Activated T-cell treated with anti-CD3 and anti-CD28 coated beads, Interleukin-2, amount 50 U/mL, for 72 hours (primary cell): Measurements from ENCODE around the gene FXYD3. TPM values are rescaled to one million over a fixed set of nuclear protein-coding genes. Genes with fewer than 3 reads are reported as not detected.

ENCODE experiments used
- ATAC-seq, 2 donors: fragments of 150-1000 bp; cut with Tn5 transposase; replicated peaks in 1 of 2; 2 replicates each; pipeline ENCODE4 v1.10.0; 2021; ENCODE audit warnings: moderate library complexity in 2 of 2, mild to moderate bottlenecking in 1 of 2
- DNase-seq, 2 donors: peaks; one replicate each; pipeline ENCODE4 v3.0.0; 2021 to 2022; ENCODE audit warnings: mixed read lengths in 1 of 2
- H3K27ac Mint-ChIP-seq: one replicate; pipeline ENCODE4 v1.8.0; 2022; ENCODE audit warnings: mild to moderate bottlenecking, moderate library complexity, mixed read lengths
- H3K27me3 Mint-ChIP-seq: one replicate; pipeline ENCODE4 v1.8.0; 2022; ENCODE audit warnings: low read depth, mixed read lengths
- H3K36me3 Mint-ChIP-seq, 2 donors: one replicate each; pipeline ENCODE4 v1.8.0; 2022; ENCODE audit warnings: mixed read lengths in 2 of 2, mild to moderate bottlenecking in 1 of 2; ENCODE audit not compliant: insufficient read depth in 2 of 2
- H3K4me1 Mint-ChIP-seq: one replicate; pipeline ENCODE4 v1.8.0; 2022; ENCODE audit warnings: low read depth, mixed read lengths
- H3K4me3 Mint-ChIP-seq, 2 donors: one replicate each; pipeline ENCODE4 v1.8.0; 2022; ENCODE audit warnings: mild to moderate bottlenecking in 2 of 2, mixed read lengths in 2 of 2, moderate library complexity in 2 of 2
- H3K9me3 Mint-ChIP-seq, 2 donors: one replicate each; pipeline ENCODE4 v1.8.0; 2022; ENCODE audit warnings: mixed read lengths in 2 of 2
- total RNA-seq, 2 donors: library from RNA; stranded (reverse); gene quantifications; one replicate each; pipeline ENCODE4 v1.2.3, GENCODE V29; 2022

Gene FXYD3
- total RNA-seq, 2 donors from 2014 or later = not detected

DNA sequence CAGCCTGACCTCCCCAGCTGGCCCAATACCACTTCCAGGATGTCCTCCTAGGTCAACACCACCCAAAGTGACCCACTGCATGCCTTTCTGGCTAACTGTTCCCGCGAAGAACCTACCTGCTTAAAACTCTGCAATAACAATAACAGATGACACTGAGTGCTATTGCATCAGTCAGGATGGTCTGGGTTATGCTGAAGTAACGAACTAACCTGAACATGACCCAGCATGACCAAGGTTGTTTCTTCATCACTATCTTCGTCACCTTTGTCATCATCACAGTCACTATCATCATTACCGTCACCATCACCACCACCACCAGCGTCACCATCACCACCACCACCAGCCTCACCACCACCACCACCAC, 10.6 kb upstream of the FXYD3 start:
- no peaks in the 10 kb centered on the region for H3K9me3 Mint-ChIP-seq
- ATAC-seq (peak in 1 of 2 donors; percentile 32), DNase-seq (no peak)
- H3K27me3 Mint-ChIP-seq = no peaks in the 10 kb centered on the region
- H3K27ac Mint-ChIP-seq = no peak overlapping the region
- H3K4me3 Mint-ChIP-seq = no peak overlapping the region
- H3K4me1 Mint-ChIP-seq = no peaks in the 10 kb centered on the region
- H3K36me3 Mint-ChIP-seq = peaks cover 0 to 3% of the 10 kb centered on the region in 2 donors

DNA sequence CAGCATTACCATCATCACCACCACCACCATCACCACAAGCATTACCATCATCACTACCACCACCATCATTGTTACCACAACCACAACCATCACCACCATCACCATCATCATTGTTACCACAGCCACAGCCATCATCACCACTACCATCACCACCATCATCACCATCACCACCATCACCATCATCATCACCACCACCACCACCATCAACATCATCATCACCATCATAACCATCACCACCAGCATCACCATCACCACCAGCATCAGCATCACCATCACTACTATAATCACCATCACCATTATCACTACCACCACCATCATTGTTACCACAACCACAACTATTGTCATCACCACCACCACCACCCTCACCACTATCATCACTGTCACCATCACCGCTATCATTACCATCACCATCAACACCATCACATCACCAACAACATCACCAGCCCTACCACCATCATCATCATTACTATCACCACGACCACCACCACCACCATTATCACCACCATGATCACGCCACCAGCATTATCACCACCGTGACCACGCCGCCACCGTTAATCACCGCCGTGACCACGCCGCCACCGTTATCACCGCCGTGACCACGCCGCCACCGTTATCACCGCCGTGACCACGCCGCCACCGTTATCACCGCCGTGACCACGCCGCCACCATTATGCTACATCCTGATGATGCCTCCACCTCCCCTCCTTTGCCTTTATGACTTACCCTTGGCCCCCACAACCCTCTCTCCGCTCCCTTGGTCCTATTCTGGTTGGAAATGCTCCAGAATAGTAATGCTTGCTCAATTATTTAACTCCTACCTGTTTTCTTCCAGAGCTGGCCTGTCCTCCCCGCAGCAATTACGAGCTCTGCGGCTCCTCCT, 10.0 kb upstream of the FXYD3 start:
- DNase-seq = peak in 1 of 2 donors; percentile 6
- Mint-ChIP-seq H3K36me3 (peaks cover 0 to 3% of the 10 kb centered on the region in 2 donors), H3K4me3 (no peak overlapping the region), H3K4me1 (no peaks in the 10 kb centered on the region), H3K27me3 (no peaks in the 10 kb centered on the region), H3K9me3 (no peaks in the 10 kb centered on the region), H3K27ac (no peak overlapping the region)
- peak; percentile 33 to 70 for ATAC-seq

DNA sequence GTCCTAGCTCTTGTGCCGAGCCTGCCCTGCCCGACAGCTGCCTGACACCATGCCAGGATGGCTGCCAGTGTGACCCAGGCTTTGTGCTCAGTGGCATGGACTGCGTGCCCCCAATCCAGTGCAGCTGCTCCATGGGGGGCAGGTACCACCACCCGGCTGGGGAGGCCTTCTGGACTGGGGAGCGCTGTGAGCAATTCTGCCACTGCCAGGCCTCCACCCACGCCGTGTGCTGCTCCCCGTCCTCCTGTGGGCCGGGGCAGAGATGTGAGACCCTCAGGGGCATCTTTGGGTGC, 9.4 kb upstream of the FXYD3 start:
- Mint-ChIP-seq H3K36me3 (peaks cover 0 to 3% of the 10 kb centered on the region in 2 donors), H3K4me1 (no peaks in the 10 kb centered on the region), H3K9me3 (no peaks in the 10 kb centered on the region), H3K4me3 (no peak overlapping the region), H3K27me3 (no peaks in the 10 kb centered on the region), H3K27ac (no peak overlapping the region)
- DNase-seq = no peak
- ATAC-seq = no peak

DNA sequence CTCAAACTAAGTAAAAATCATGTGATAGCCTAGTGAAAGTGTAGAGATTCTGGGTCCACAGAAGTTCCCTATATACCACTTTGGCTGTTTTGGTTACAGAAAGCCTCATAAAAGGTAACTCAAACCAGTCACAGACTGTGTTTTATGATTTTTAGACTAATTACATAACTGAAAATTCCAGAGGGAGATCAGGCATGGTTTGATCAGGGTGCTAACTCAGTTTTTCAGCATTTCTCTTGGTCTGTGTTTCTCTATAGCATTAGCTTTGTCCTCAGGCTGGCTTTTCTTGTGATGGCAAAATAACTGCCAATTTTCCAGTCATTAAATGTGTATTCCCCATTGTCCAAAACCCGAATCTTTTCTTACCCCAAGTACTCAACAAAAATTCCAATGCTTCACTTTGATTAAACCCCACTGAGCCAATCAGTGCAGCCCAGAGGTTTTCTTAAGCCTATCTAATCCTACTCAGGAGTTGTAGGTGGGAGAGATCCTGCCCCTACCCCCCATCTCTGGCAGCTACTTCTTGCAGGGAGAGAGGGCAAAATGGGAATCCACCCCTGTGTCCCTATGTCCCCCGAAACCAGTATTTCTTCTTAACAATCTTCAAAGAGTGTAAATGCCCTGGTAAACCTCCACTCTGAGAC, 8.6 kb upstream of the FXYD3 start:
- no peak overlapping the region for H3K27ac Mint-ChIP-seq
- no peak overlapping the region for H3K4me3 Mint-ChIP-seq
- peaks cover 0 to 3% of the 10 kb centered on the region in 2 donors for H3K36me3 Mint-ChIP-seq
- H3K9me3 Mint-ChIP-seq = no peaks in the 10 kb centered on the region
- H3K4me1 Mint-ChIP-seq = no peaks in the 10 kb centered on the region
- no peak for DNase-seq
- no peak for ATAC-seq
- H3K27me3 Mint-ChIP-seq = no peaks in the 10 kb centered on the region

DNA sequence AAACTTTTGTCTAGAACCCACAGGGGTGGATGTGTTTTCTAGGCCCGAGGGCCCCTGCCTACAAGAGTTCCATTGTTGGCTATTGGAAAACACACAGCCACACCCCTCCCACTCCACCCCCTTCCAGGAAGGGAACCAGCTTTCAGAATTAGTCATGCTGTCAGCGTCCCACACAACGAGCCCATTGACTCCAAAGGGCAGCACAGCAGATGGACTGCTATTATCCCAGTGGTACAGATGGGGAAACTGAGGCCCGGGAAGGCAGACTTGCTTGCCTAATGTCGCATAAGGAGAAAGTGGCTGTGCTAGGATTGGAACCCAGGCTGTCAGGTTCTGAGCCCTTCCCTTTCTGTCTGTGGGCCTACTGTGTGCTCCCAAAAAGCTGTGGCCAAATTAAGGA, 8.1 kb upstream of the FXYD3 start:
- Mint-ChIP-seq H3K27me3 (no peaks in the 10 kb centered on the region), H3K4me3 (no peak overlapping the region), H3K4me1 (no peaks in the 10 kb centered on the region), H3K36me3 (peaks cover 0 to 3% of the 10 kb centered on the region in 2 donors), H3K27ac (no peak overlapping the region), H3K9me3 (no peaks in the 10 kb centered on the region)
- DNase-seq (no peak), ATAC-seq (peak in 1 of 2 donors; percentile 21)

DNA sequence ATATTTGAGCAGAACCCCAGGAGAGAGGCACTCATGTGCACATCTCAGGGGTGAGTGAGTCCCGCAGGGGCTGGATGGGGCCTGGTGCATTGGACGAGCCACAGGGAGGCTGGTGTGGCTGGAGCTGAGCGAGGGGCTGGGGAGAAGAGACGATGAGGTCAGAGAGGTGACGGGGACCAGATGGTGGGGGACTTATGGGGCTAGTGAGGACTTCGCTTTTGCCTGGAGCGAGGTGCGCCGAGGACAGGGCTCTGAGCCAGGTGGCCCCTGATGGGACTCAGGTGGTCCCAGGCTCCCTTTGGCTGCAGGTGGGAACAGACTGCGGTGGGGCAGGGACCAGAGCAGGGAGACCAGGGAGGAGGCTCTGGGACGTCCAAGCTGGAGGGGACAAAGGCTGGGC, 6.9 kb upstream of the FXYD3 start:
- no peak for ATAC-seq
- Mint-ChIP-seq H3K4me1 (no peaks in the 10 kb centered on the region), H3K9me3 (no peaks in the 10 kb centered on the region), H3K36me3 (peaks cover 0 to 3% of the 10 kb centered on the region in 2 donors), H3K27me3 (no peaks in the 10 kb centered on the region), H3K4me3 (no peak overlapping the region), H3K27ac (no peak overlapping the region)
- no peak for DNase-seq

DNA sequence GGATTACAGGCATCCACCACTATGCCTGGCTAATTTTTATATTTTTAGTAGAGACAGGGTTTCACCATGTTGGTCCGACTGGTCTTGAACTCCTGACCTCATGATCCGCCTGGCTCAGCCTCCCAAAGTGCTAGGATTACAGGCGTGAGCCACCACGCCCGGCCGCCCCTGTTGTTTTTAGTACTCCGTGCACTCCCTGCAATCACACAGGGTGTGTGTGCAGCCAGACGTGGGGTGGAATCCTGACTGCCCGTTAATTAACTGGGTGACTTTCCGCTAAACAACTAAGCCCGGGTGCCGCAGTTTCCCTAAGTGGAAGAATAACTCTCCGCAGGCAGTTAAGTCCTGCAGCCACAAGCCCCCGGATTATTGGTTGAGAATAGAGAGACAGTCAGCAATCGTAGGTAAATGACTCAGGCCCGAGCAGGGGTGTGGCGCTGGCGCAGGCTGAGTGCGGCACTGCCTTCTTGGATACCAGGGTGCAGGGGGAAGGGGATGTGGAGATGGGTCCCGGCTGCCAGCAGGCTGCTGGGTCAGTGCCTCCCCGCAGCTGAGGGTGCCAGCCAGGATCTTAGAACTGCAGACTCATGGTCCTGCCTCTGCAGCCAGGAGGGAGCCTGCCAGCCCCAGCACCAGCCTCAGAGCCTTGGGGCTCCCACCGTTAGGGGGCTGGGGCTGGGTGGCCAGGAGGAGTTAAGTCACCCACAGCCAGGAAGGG, 6.1 kb upstream of the FXYD3 start:
- ATAC-seq (no peak), DNase-seq (no peak)
- no peak overlapping the region for H3K27ac Mint-ChIP-seq
- H3K9me3 Mint-ChIP-seq = no peaks in the 10 kb centered on the region
- peaks cover 3% of the 10 kb centered on the region for H3K4me1 Mint-ChIP-seq
- no peak overlapping the region for H3K4me3 Mint-ChIP-seq
- H3K27me3 Mint-ChIP-seq = no peaks in the 10 kb centered on the region
- H3K36me3 Mint-ChIP-seq = peaks cover 0 to 3% of the 10 kb centered on the region in 2 donors

DNA sequence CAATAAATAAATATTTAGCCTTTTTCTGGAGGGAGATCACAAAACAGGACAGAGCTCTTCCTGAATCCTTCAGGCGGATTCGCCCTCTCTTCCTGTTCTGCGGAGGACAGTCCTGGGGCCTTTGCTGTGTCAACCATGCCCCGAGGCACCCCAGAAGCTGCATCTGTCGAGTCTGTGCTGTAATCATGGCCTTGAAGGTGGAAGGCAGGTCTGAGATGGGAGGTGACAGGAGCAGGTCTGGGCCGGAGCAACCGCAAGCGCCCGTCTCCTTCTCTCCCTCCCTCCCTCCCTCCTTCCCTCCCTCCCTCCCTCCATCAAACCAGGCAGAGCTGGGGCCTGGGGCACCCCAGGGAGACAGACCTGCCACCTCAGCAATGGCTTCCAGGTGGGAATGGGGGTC, 4.6 kb upstream of the FXYD3 start:
- peaks cover 7% of the 10 kb centered on the region for H3K4me1 Mint-ChIP-seq
- peaks cover 0 to 3% of the 10 kb centered on the region in 2 donors for H3K36me3 Mint-ChIP-seq
- no peak overlapping the region for H3K27ac Mint-ChIP-seq
- DNase-seq = no peak
- no peak for ATAC-seq
- H3K27me3 Mint-ChIP-seq = no peaks in the 10 kb centered on the region
- H3K4me3 Mint-ChIP-seq = no peak overlapping the region
- H3K9me3 Mint-ChIP-seq = no peaks in the 10 kb centered on the region

DNA sequence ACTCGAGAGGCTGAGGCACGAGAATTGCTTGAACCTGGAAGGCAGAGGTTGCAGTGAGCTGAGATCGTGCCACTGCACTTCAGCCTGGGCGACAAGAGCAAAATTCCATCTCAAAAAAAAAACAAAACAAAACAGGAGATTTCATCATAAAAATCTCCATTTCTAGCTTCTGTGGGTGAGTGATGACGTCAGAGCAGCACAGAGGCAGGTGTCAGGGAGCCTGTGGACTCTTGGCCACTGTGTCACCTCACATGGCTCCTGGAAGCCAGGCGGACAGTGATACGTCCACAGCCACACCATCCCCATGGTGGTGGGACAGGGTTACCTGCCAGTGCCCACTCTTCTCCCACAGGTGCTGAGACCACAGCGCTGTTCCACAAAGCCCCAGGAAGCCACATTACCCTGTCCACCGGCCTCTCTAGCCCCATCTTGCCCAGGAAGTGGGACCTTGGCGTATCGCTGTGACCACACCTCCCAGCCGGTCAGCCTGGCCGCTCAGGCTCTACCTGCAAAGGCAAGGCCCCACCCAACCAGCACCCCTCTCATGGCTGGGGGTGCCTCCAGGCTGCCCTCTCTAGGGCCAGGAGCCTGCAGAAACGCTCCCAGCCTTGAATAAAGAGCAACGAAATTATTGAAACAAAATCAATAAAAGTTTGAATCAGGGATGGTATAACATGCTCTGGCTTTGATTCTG, 2.5 kb upstream of the FXYD3 start:
- no peaks in the 10 kb centered on the region for H3K9me3 Mint-ChIP-seq
- H3K4me1 Mint-ChIP-seq = peaks cover 7% of the 10 kb centered on the region
- no peaks in the 10 kb centered on the region for H3K27me3 Mint-ChIP-seq
- H3K4me3 Mint-ChIP-seq = no peak overlapping the region
- ATAC-seq (no peak), DNase-seq (no peak)
- no peak overlapping the region for H3K27ac Mint-ChIP-seq
- H3K36me3 Mint-ChIP-seq = no peaks in the 10 kb centered on the region

DNA sequence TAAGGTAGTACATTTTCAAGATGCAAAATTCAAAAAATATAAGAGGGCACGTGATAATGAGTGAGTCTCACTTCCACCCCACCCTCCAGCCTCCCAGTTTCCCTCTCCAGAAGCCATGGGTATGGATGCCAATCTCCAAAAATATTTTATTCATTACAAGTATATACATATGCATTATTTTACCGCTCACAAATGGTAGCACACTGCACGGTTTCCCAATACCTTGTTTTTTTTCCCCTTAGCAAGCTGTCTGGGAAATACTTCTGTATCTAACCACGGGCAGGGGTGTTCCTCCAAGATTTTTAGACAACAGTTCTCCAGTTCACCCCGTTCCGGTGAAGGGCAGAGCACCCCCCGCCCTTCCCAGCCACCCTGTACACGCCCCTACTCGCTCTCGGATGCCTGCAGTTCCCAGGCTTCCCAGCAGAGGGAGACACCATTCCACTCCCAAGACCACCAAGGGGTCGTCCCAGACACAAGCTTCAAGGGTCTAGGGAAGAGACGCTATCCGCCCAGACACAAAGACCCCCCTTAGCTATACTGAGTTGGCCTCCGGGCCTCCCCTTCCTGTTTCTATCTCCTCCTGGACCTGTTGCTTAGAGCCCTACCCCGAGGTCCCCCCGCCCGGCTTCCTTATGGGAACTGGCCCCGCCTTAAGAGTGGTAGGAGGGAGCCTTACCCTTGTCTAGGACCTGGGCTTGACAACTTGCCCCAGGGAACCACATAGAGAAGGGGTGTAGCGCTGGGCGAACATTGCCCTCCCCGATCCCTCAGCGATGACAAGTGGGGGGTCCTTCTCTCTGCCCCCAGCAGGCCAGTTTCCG, 1.1 kb upstream of the FXYD3 start:
- H3K27me3 Mint-ChIP-seq = no peaks in the 10 kb centered on the region
- peak overlapping the region; percentile 51 to 62 for H3K4me3 Mint-ChIP-seq
- no peaks in the 10 kb centered on the region for H3K9me3 Mint-ChIP-seq
- DNase-seq (peak; percentile 75 to 78), ATAC-seq (peak; percentile 86 to 88)
- no peak overlapping the region for H3K27ac Mint-ChIP-seq
- no peaks in the 10 kb centered on the region for H3K36me3 Mint-ChIP-seq
- peaks cover 7% of the 10 kb centered on the region for H3K4me1 Mint-ChIP-seq

DNA sequence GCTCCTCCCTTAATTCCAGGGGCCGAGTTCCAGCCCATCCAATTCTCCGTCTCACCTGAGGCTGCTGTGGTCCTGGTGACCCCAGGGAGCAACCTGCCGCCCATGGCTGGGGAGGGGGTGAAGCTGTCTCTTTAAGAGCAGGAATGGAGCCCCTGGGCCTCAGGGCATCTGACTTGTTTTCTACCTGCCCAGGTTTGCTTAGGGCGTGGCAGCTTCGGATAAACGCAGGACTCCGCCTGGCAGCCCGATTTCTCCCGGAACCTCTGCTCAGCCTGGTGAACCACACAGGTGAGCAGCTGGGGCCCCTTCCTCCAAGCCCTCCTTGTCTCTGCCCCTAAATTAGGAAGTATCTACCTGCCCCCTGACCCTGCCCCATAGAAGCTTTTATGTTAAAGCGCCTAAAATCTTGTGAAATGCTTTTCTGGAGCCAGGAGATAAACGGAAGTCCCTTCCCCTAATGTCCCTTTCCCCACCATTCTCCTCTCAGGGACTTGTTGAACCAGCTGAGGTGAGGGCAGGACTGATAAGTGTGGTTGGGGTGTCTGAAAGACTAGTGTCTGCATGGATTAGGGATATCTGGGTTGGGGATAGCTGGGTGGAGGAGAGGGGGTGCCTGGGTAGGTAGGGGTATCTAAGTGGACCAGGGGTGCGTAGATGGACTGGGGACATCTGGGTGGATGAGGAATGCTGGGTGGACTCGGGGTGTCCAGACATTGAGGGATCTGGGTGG, 614 bp downstream of the FXYD3 start:
- Mint-ChIP-seq H3K4me1 (peaks cover 7% of the 10 kb centered on the region), H3K4me3 (no peak overlapping the region), H3K36me3 (no peaks in the 10 kb centered on the region), H3K27ac (no peak overlapping the region), H3K27me3 (no peaks in the 10 kb centered on the region), H3K9me3 (no peaks in the 10 kb centered on the region)
- no peak for ATAC-seq
- no peak for DNase-seq

DNA sequence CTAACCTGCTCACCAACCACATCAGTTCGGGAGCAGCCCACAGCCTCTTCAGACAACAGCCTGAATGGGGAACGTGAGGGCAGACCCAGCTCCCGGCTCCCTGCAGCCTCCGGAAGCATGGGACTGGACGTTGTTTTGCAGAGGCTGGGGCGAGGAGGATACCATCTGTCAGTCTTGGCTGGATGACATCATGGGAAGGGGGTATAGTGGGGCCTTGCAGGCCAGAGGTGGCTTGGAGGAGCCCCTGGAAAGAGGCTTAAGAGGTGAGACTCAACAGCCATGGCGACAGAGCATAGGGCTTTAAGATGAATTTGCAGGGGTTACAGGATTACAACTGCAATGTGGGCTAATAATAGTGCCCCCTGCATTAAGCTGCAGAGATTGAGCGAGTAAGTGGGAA, 1.5 kb downstream of the FXYD3 start:
- no peak for ATAC-seq
- Mint-ChIP-seq H3K27me3 (no peaks in the 10 kb centered on the region), H3K36me3 (no peaks in the 10 kb centered on the region), H3K4me1 (peaks cover 7% of the 10 kb centered on the region), H3K27ac (no peak overlapping the region), H3K9me3 (no peaks in the 10 kb centered on the region), H3K4me3 (no peak overlapping the region)
- DNase-seq = no peak
